ENCODE results near the gene CHST11.
A peak's percentile ranks its signal among the peaks of the same experiment; 100 is the strongest.

Gene CHST11

DNA sequence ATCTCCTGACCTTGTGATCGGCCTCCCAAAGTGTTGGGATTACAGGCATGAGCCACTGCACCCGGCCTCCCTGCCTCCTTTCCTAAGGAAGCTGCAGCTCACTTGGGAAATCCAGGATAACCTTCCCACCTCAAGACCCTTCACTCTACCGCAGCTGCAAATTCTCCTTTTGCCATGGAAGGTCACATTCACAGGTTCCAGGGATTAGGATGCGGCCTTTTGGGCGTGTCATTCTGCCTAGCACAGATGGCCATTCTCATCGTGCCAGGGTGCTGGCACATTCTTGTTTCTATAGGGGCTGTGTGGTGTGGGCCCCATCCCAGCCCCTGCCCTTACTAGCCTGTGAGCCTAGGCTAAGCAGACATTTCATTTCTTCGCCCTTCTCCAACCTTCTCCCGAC lies 219.9 kb downstream of the CHST11 start:
- Histone ChIP-seq H3K4me1 (ENCODE audit: control insufficient read depth, insufficient read depth, low read length) (peaks cover 7% of the 10 kb centered on the region), H3K4me3 (ENCODE audit: low read depth, low read length) (no peak overlapping the region), H3K27ac (ENCODE audit: extremely low read depth, low read depth, low read length) (no peak overlapping the region), H3K9me3 (ENCODE audit: control insufficient read depth, insufficient read depth, low read depth, low read length) (no peaks in the 10 kb centered on the region), H3K36me3 (ENCODE audit: control insufficient read depth in 2 of 2, insufficient read depth in 1 of 2, low read length in 2 of 2) (no peaks in the 10 kb centered on the region)
- ChIA-PET POLR2A (interaction anchor here (0.5 kb wide), 1 partner anchor 151 kb away, joined by 3 read pairs; no protein-coding TSS in a partner anchor), CTCF (no interaction called here)
- TF ChIP-seq, protein P1, sequence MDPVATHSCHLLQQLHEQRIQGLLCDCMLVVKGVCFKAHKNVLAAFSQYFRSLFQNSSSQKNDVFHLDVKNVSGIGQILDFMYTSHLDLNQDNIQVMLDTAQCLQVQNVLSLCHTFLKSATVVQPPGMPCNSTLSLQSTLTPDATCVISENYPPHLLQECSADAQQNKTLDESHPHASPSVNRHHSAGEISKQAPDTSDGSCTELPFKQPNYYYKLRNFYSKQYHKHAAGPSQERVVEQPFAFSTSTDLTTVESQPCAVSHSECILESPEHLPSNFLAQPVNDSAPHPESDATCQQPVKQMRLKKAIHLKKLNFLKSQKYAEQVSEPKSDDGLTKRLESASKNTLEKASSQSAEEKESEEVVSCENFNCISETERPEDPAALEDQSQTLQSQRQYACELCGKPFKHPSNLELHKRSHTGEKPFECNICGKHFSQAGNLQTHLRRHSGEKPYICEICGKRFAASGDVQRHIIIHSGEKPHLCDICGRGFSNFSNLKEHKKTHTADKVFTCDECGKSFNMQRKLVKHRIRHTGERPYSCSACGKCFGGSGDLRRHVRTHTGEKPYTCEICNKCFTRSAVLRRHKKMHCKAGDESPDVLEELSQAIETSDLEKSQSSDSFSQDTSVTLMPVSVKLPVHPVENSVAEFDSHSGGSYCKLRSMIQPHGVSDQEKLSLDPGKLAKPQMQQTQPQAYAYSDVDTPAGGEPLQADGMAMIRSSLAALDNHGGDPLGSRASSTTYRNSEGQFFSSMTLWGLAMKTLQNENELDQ (tag by site-specific recombination; IDR thresholded peaks at IDR 0.05; ENCODE audit: low read depth) = peak; percentile 89; the same call in 1 of the 2 replicates
- TF ChIP-seq ZNF610 (tag by site-specific recombination; IDR thresholded peaks at IDR 0.05; ENCODE audit: borderline replicate concordance) = no peak

DNA sequence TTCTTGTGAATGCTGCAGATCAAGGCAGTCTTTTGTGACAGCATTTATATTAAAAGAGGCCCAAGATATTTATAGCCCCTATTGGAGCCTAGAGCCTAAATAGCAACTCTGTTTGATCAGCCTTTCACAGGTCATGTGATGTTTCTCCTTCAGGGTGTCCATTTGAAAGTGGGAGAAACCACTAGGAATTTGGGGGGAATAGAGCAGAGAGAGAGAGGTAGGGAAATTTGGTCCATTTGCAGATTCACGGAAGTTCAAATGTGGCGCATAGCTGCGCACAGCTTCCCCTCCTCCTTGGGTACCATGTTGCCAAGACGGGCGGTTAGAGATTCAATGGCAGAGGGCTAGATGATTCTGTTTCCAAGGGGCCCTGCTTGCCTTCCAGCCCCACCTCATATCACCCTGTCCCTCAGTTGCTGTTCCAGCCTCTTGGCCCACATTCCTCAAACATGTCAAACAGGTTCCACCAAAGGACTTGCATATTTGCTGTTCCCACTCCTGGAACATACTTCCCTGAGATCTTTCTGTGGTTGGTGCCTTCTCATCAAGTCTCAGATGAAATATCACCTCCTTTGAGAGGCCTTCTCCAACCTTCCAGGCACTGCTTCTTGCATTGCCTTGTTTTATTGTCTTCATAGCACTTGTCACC lies 220.8 kb downstream of the CHST11 start:
- Histone ChIP-seq H3K4me3 (ENCODE audit: low read depth, low read length) (no peak overlapping the region), H3K36me3 (ENCODE audit: control insufficient read depth in 2 of 2, insufficient read depth in 1 of 2, low read length in 2 of 2) (no peaks in the 10 kb centered on the region), H3K27ac (ENCODE audit: extremely low read depth, low read depth, low read length) (no peak overlapping the region), H3K4me1 (ENCODE audit: control insufficient read depth, insufficient read depth, low read length) (no peaks in the 10 kb centered on the region), H3K9me3 (ENCODE audit: control insufficient read depth, insufficient read depth, low read depth, low read length) (no peaks in the 10 kb centered on the region)
- ChIA-PET CTCF (no interaction called here), POLR2A (no interaction called here)
- TF ChIP-seq, protein P2, sequence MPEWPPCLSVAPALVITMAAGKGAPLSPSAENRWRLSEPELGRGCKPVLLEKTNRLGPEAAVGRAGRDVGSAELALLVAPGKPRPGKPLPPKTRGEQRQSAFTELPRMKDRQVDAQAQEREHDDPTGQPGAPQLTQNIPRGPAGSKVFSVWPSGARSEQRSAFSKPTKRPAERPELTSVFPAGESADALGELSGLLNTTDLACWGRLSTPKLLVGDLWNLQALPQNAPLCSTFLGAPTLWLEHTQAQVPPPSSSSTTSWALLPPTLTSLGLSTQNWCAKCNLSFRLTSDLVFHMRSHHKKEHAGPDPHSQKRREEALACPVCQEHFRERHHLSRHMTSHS (tag by site-specific recombination; IDR thresholded peaks at IDR 0.05) = no peak
- TF ChIP-seq, protein P3, sequence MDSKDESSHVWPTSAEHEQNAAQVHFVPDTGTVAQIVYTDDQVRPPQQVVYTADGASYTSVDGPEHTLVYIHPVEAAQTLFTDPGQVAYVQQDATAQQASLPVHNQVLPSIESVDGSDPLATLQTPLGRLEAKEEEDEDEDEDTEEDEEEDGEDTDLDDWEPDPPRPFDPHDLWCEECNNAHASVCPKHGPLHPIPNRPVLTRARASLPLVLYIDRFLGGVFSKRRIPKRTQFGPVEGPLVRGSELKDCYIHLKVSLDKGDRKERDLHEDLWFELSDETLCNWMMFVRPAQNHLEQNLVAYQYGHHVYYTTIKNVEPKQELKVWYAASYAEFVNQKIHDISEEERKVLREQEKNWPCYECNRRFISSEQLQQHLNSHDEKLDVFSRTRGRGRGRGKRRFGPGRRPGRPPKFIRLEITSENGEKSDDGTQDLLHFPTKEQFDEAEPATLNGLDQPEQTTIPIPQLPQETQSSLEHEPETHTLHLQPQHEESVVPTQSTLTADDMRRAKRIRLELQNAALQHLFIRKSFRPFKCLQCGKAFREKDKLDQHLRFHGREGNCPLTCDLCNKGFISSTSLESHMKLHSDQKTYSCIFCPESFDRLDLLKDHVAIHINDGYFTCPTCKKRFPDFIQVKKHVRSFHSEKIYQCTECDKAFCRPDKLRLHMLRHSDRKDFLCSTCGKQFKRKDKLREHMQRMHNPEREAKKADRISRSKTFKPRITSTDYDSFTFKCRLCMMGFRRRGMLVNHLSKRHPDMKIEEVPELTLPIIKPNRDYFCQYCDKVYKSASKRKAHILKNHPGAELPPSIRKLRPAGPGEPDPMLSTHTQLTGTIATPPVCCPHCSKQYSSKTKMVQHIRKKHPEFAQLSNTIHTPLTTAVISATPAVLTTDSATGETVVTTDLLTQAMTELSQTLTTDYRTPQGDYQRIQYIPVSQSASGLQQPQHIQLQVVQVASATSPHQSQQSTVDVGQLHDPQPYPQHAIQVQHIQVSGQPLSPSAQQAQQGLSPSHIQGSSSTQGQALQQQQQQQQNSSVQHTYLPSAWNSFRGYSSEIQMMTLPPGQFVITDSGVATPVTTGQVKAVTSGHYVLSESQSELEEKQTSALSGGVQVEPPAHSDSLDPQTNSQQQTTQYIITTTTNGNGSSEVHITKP (tag by site-specific recombination; IDR thresholded peaks at IDR 0.05) = peak; percentile 77

DNA sequence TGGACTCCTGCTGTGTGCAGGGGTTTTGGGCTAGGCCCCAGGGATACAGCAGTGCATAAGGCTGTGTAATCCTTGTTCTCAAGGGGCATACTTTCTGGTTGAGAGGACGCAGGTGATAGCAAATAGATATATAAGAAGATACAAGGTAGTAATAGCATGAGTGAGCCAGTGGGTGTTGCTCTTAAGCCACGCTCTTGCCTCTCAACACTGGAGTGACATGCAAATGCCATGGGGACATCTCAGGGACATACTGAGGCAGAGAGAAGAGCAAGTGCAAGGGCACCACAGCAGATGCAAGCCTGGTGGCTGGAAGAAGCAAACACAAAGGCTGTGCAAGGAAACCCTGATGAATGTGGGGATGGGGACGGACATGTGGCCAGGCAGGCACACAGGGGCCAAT lies 223.3 kb downstream of the CHST11 start:
- CTCF ChIA-PET = interaction anchor here (0.6 kb wide), 1 partner anchor 222 kb away, joined by 3 read pairs; no protein-coding TSS in a partner anchor

More for the DNA sequence above, 223.3 kb downstream of the CHST11 start:
- Histone ChIP-seq H3K9me3 (ENCODE audit: control insufficient read depth, insufficient read depth, low read depth, low read length) (no peaks in the 10 kb centered on the region), H3K4me3 (ENCODE audit: low read depth, low read length) (no peak overlapping the region), H3K4me1 (ENCODE audit: control insufficient read depth, insufficient read depth, low read length) (peaks cover 5% of the 10 kb centered on the region), H3K36me3 (ENCODE audit: control insufficient read depth in 2 of 2, insufficient read depth in 1 of 2, low read length in 2 of 2) (no peaks in the 10 kb centered on the region), H3K27ac (ENCODE audit: extremely low read depth, low read depth, low read length) (no peak overlapping the region)
- POLR2A ChIA-PET = no interaction called here
- TF ChIP-seq ZNF776 (tag by site-specific recombination; IDR thresholded peaks at IDR 0.05; ENCODE audit: borderline replicate concordance) (no peak), ZNF292 (tag by site-specific recombination; IDR thresholded peaks at IDR 0.05; ENCODE audit: borderline replicate concordance, low read depth) (no peak), ZNF623 (tag by site-specific recombination; IDR thresholded peaks at IDR 0.05) (peak; percentile 63), ZNF654 (tag by site-specific recombination; IDR thresholded peaks at IDR 0.05; ENCODE audit: low read depth) (peak; percentile 48)
- TF ChIP-seq, protein P4, sequence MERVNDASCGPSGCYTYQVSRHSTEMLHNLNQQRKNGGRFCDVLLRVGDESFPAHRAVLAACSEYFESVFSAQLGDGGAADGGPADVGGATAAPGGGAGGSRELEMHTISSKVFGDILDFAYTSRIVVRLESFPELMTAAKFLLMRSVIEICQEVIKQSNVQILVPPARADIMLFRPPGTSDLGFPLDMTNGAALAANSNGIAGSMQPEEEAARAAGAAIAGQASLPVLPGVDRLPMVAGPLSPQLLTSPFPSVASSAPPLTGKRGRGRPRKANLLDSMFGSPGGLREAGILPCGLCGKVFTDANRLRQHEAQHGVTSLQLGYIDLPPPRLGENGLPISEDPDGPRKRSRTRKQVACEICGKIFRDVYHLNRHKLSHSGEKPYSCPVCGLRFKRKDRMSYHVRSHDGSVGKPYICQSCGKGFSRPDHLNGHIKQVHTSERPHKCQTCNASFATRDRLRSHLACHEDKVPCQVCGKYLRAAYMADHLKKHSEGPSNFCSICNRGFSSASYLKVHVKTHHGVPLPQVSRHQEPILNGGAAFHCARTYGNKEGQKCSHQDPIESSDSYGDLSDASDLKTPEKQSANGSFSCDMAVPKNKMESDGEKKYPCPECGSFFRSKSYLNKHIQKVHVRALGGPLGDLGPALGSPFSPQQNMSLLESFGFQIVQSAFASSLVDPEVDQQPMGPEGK (tag by site-specific recombination; IDR thresholded peaks at IDR 0.05) = no peak
- TF ChIP-seq, protein P5, sequence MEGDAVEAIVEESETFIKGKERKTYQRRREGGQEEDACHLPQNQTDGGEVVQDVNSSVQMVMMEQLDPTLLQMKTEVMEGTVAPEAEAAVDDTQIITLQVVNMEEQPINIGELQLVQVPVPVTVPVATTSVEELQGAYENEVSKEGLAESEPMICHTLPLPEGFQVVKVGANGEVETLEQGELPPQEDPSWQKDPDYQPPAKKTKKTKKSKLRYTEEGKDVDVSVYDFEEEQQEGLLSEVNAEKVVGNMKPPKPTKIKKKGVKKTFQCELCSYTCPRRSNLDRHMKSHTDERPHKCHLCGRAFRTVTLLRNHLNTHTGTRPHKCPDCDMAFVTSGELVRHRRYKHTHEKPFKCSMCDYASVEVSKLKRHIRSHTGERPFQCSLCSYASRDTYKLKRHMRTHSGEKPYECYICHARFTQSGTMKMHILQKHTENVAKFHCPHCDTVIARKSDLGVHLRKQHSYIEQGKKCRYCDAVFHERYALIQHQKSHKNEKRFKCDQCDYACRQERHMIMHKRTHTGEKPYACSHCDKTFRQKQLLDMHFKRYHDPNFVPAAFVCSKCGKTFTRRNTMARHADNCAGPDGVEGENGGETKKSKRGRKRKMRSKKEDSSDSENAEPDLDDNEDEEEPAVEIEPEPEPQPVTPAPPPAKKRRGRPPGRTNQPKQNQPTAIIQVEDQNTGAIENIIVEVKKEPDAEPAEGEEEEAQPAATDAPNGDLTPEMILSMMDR (tag by site-specific recombination; IDR thresholded peaks at IDR 0.05) = peak; percentile 60; the same call in 1 of the 2 replicates
- TF ChIP-seq, protein P6, sequence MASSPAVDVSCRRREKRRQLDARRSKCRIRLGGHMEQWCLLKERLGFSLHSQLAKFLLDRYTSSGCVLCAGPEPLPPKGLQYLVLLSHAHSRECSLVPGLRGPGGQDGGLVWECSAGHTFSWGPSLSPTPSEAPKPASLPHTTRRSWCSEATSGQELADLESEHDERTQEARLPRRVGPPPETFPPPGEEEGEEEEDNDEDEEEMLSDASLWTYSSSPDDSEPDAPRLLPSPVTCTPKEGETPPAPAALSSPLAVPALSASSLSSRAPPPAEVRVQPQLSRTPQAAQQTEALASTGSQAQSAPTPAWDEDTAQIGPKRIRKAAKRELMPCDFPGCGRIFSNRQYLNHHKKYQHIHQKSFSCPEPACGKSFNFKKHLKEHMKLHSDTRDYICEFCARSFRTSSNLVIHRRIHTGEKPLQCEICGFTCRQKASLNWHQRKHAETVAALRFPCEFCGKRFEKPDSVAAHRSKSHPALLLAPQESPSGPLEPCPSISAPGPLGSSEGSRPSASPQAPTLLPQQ (tag by site-specific recombination; IDR thresholded peaks at IDR 0.05) = no peak

Data from HEK293 (cell line).